Sigmoid colon (tissue), 4 donors: Measurements from ENCODE around the gene LIPF.

Experiments used
- CTCF ChIP-seq, 4 experiments: fragments of 450-650 bp in 3 of 4; fragments of 200-600 bp in 1 of 4; IDR thresholded peaks; one replicate each; pipeline ENCODE4 v1.5.1; 2016 to 2019; ENCODE audit warnings: antibody characterized with exemption in 4 of 4, mild to moderate bottlenecking in 3 of 4, moderate library complexity in 2 of 4
- EP300 ChIP-seq, 4 donors: sonication (generic); formaldehyde crosslinking; IDR thresholded peaks; one replicate each; pipeline ENCODE4 v1.6.1; 2017; ENCODE audit warnings: antibody characterized with exemption in 4 of 4
- POLR2A ChIP-seq, 2 donors: fragments of 450-650 bp; IDR thresholded peaks; one replicate each; pipeline ENCODE4 v1.6.1; 2016; ENCODE audit warnings: antibody characterized with exemption in 2 of 2, mild to moderate bottlenecking in 2 of 2, moderate library complexity in 2 of 2

- TF ChIP-seq POLR2A (IDR thresholded peaks at IDR 0.05) (no peak), CTCF (IDR thresholded peaks at IDR 0.05) (no peak), EP300 (IDR thresholded peaks at IDR 0.05) (no peak)
Observed at GRCh38 chr10:88651101-88651551, 13.1 kb upstream of the LIPF start.
